KOPT-K1 (cell line): ENCODE measurements around the gene SDHAF4.

Source experiments
- H3K27ac ChIP-seq: fragments of 200-600 bp; sonication (generic); 2 replicates; pipeline ENCODE4 v1.5.1; 2016; ENCODE audit warnings: antibody characterized with exemption, mild to moderate bottlenecking, low read depth, low read length; ENCODE audit not compliant: poor library complexity, severe bottlenecking
- H3K36me3 ChIP-seq: fragments of 200-600 bp; sonication (generic); 2 replicates; pipeline ENCODE4 v1.5.1; 2017; ENCODE audit warnings: antibody characterized with exemption, mild to moderate bottlenecking, low read length, moderate library complexity; ENCODE audit not compliant: insufficient read depth
- H3K9me3 ChIP-seq: fragments of 200-600 bp; sonication (generic); 2 replicates; pipeline ENCODE4 v1.5.1; 2017; ENCODE audit warnings: antibody characterized with exemption, low read length, mild to moderate bottlenecking; ENCODE audit not compliant: insufficient read depth, poor library complexity, severe bottlenecking

The SDHAF4 gene

DNA sequence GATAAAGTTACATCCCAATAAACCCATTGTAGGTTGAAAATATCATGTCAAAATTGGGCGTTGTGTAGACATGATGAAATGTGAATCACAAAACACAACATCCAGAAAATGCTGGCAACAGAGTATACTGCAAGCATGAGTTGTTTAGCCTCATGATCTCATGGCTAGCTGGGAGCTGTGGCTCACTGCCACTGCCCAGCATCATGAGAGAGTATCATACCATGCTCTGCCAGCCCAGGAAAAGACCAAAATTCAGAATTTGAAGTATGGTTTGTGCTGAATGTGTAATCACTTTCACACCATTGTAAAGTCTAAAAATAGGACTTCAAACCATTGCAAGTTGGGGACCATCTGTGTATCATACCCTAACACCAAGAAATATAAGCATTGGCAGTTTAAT lies 55.7 kb downstream of the SDHAF4 start:
- Histone ChIP-seq H3K9me3 (peaks cover 6% of the 10 kb centered on the region), H3K27ac (no peak overlapping the region), H3K36me3 (no peaks in the 10 kb centered on the region)

- H3K36me3 ChIP-seq: no peaks in the 10 kb centered on the region
- no peak overlapping the region for H3K27ac ChIP-seq
- H3K9me3 ChIP-seq: peaks cover 13% of the 10 kb centered on the region
Measured at GRCh38 chr6:70625436-70625835, 58.7 kb downstream of the SDHAF4 start.

GRCh38 chr6:70627500-70628254 lies 60.9 kb downstream of the SDHAF4 start:
- Histone ChIP-seq H3K27ac (no peak overlapping the region), H3K9me3 (peaks cover 13% of the 10 kb centered on the region), H3K36me3 (no peaks in the 10 kb centered on the region)

GRCh38 chr6:70629929-70630328 lies 63.2 kb downstream of the SDHAF4 start:
- Histone ChIP-seq H3K9me3 (peaks cover 13% of the 10 kb centered on the region), H3K27ac (no peak overlapping the region), H3K36me3 (no peaks in the 10 kb centered on the region)

GRCh38 chr6:70633870-70634269 lies 67.1 kb downstream of the SDHAF4 start:
- Histone ChIP-seq H3K36me3 (no peaks in the 10 kb centered on the region), H3K27ac (no peak overlapping the region), H3K9me3 (no peaks in the 10 kb centered on the region)

- no peaks in the 10 kb centered on the region for H3K9me3 ChIP-seq
Measured at GRCh38 chr6:70636596-70636995, 69.9 kb downstream of the SDHAF4 start.

DNA sequence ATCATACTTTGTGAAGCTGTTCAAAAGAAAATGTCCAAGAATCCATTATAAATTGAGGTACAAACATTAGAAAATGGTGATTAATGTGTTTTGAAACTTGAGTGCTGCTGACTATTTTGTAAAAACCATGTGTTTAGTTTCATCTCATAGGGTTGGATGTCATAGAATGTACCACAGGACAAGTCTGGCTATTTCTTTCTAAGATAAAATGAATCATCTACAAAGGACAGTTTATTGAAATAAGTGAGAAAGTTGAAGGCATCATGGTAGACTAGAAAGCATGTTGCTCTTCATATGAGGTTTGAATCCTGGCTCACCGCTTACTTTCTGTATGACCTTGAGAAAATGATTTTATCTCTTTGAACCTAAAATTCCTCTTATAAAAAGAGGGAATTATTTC lies 71.7 kb downstream of the SDHAF4 start:
- Histone ChIP-seq H3K36me3 (no peaks in the 10 kb centered on the region), H3K27ac (no peak overlapping the region), H3K9me3 (no peaks in the 10 kb centered on the region)

More at GRCh38 chr6:70636596-70636995, 69.9 kb downstream of the SDHAF4 start:
- Histone ChIP-seq H3K27ac (no peak overlapping the region), H3K36me3 (no peaks in the 10 kb centered on the region)
